Neural crest cell (in vitro differentiated cells): ENCODE measurements around the gene HCN3. TPM values are rescaled to one million over a fixed set of nuclear protein-coding genes. Genes with fewer than 3 reads are reported as not detected.
"Not testable (repeated sequence)": the region's sequence is repeated elsewhere in the genome, so short reads cannot be mapped to it uniquely, and the experiment has no call there.

Experiments
- DNase-seq: peaks from one replicate; pipeline ENCODE4 v3.0.0; 2021; ENCODE audit warnings: low read depth, mixed read lengths, low spot score
- H3K27ac Mint-ChIP-seq: one replicate; pipeline ENCODE4 v1.8.0; 2021; ENCODE audit warnings: mild to moderate bottlenecking, mixed read lengths; ENCODE audit not compliant: unreplicated experiment
- H3K27me3 Mint-ChIP-seq: 2 replicates; pipeline ENCODE4 v1.8.0; 2021; ENCODE audit warnings: low read depth, mild to moderate bottlenecking, mixed read lengths
- H3K36me3 Mint-ChIP-seq: 2 replicates; pipeline ENCODE4 v1.8.0; 2021; ENCODE audit warnings: low read depth, mild to moderate bottlenecking, mixed read lengths
- H3K4me1 Mint-ChIP-seq: 2 replicates; pipeline ENCODE4 v1.8.0; 2021; ENCODE audit warnings: mixed read lengths
- H3K4me3 Mint-ChIP-seq: one replicate; pipeline ENCODE4 v1.8.0; 2021; ENCODE audit warnings: mild to moderate bottlenecking, mixed read lengths
- H3K9me3 Mint-ChIP-seq: 2 replicates; pipeline ENCODE4 v1.8.0; 2021; ENCODE audit warnings: mixed read lengths
- CTCF ChIP-seq: fragments of 200-600 bp; sonication (generic); conservative IDR thresholded peaks from 2 replicates; pipeline ENCODE4 v1.5.0; 2021; ENCODE audit warnings: antibody characterized with exemption, mild to moderate bottlenecking
- long read RNA-seq: library from polyadenylated mRNA; unstranded; transcript quantifications from one replicate; pipeline ENCODE4 v2.0.0, GENCODE V29; 2020
- total RNA-seq: library from RNA; stranded (reverse); gene quantifications from 2 replicates; pipeline ENCODE4 v1.2.1, GENCODE V29; 2021

Gene HCN3
- 20.8 and 22.4 TPM in 2 replicates for total RNA-seq
- long read RNA-seq, partial matches to known transcripts: 0 of 2 reads
- long read RNA-seq, other reads (novel, unspliced or antisense): 2 of 2 reads

- Mint-ChIP-seq H3K4me1 (peaks cover 44% of the 10 kb centered on the region), H3K27ac (no peak within 1 kb of the TSS), H3K36me3 (peaks cover 6% of the 10 kb centered on the region), H3K27me3 (no peaks in the 10 kb centered on the region), H3K9me3 (no peaks in the 10 kb centered on the region), H3K4me3 (peak within 1 kb of the TSS; percentile 90)
- peak; percentile 100 for DNase-seq
- TF ChIP-seq CTCF: peak; percentile 74
These were observed at the start of gene HCN3 for GRCh38 chr1:155277070-155277901. Gene HCN3, plus strand, starts transcription at chr1:155277463. Its CDS starts 128 bp downstream, at chr1:155277591.

- no peaks in the 10 kb centered on the region for H3K9me3 Mint-ChIP-seq
- peaks cover 4% of the 10 kb centered on the region for H3K36me3 Mint-ChIP-seq
- H3K4me1 Mint-ChIP-seq: peaks cover 34% of the 10 kb centered on the region
- no peak for DNase-seq
- no peaks in the 10 kb centered on the region for H3K27me3 Mint-ChIP-seq
- TF ChIP-seq CTCF: no peak
- H3K4me3 Mint-ChIP-seq: peak overlapping the region; percentile 94
- peak overlapping the region; percentile 97 for H3K27ac Mint-ChIP-seq
These were observed 49.2 kb upstream of the HCN3 start for GRCh38 chr1:155228096-155228427.

GRCh38 chr1:155231302-155231701, 46.0 kb upstream of the HCN3 start:
- H3K27ac Mint-ChIP-seq, DNase-seq, H3K9me3 Mint-ChIP-seq, H3K36me3 Mint-ChIP-seq, H3K4me3 Mint-ChIP-seq, H3K27me3 Mint-ChIP-seq: not testable (repeated sequence)
- H3K4me1 Mint-ChIP-seq: peaks cover 14% of the 10 kb centered on the region

- H3K36me3 Mint-ChIP-seq, H3K4me3 Mint-ChIP-seq, DNase-seq, H3K27ac Mint-ChIP-seq, H3K27me3 Mint-ChIP-seq, H3K4me1 Mint-ChIP-seq, H3K9me3 Mint-ChIP-seq: not testable (repeated sequence)
These were observed 45.0 kb upstream of the HCN3 start for GRCh38 chr1:155232001-155232978.

- H3K4me1 Mint-ChIP-seq, H3K36me3 Mint-ChIP-seq, H3K27me3 Mint-ChIP-seq, DNase-seq, H3K4me3 Mint-ChIP-seq, H3K27ac Mint-ChIP-seq, H3K9me3 Mint-ChIP-seq: not testable (repeated sequence)
These were observed 43.8 kb upstream of the HCN3 start for GRCh38 chr1:155233502-155233901.

- not testable (repeated sequence) for H3K27ac Mint-ChIP-seq, H3K4me3 Mint-ChIP-seq, H3K9me3 Mint-ChIP-seq, H3K27me3 Mint-ChIP-seq, H3K4me1 Mint-ChIP-seq, H3K36me3 Mint-ChIP-seq, DNase-seq
These were observed 41.9 kb upstream of the HCN3 start for GRCh38 chr1:155235375-155235774.

GRCh38 chr1:155236451-155236850, 40.8 kb upstream of the HCN3 start:
- H3K27me3 Mint-ChIP-seq: no peaks in the 10 kb centered on the region
- peaks cover 10% of the 10 kb centered on the region for H3K4me1 Mint-ChIP-seq
- no peaks in the 10 kb centered on the region for H3K9me3 Mint-ChIP-seq
- no peak for DNase-seq
- peaks cover 6% of the 10 kb centered on the region for H3K36me3 Mint-ChIP-seq
- H3K4me3 Mint-ChIP-seq: no peak overlapping the region
- no peak for TF ChIP-seq CTCF
- H3K27ac Mint-ChIP-seq: no peak overlapping the region
